Body of pancreas (tissue), 4 donors: ENCODE results near the gene B3GNT9. TPM values are rescaled to one million over a fixed set of nuclear protein-coding genes. Genes with fewer than 3 reads are reported as not detected.
"Not testable (repeated sequence)": the region's sequence is repeated elsewhere in the genome, so short reads cannot be mapped to it uniquely, and the experiment has no call there.

Source experiments
- ATAC-seq: fragments of 150-250 bp; one replicate; pipeline ENCODE4 v1.9.1; 2016
- DNase-seq, 4 donors: peaks; one replicate each; pipeline ENCODE4 v3.0.0-alpha.2; 2019
- H3K27ac ChIP-seq, 4 donors: fragments of 200-600 bp; sonication (generic); 1 replicate in 3 of 4; 2 replicates in 1 of 4; pipeline versions ENCODE4 v1.5.1 to v1.6.1; 2016 to 2019; ENCODE audit warnings: mild to moderate bottlenecking in 1 of 4, mixed read lengths in 1 of 4, moderate library complexity in 1 of 4
- H3K27me3 ChIP-seq, 2 donors: fragments of 200-600 bp; sonication (generic); one replicate each; pipeline ENCODE4 v1.6.0; 2016; ENCODE audit warnings: mild to moderate bottlenecking in 1 of 2
- H3K36me3 ChIP-seq, 2 donors: fragments of 200-600 bp; sonication (generic); replicated peaks in 1 of 2; 2 replicates each; pipeline ENCODE4 v1.5.1; 2016; ENCODE audit warnings: low read depth in 2 of 2; ENCODE audit not compliant: insufficient read depth in 1 of 2
- H3K4me1 ChIP-seq: fragments of 200-600 bp; sonication (generic); one replicate; pipeline ENCODE4 v1.6.0; 2016
- H3K4me3 ChIP-seq, 2 donors: fragments of 200-600 bp; sonication (generic); 1 replicate in 1 of 2; 2 replicates in 1 of 2; pipeline ENCODE4 v1.5.1; 2016 to 2019
- H3K9me3 ChIP-seq, 3 donors: fragments of 200-600 bp; sonication (generic); 1 replicate in 2 of 3; 2 replicates in 1 of 3; pipeline ENCODE4 v1.5.1; 2016
- POLR2A ChIP-seq, 3 donors: fragments of 450-650 bp; IDR thresholded peaks; one replicate each; pipeline ENCODE4 v1.6.1; 2016; ENCODE audit warnings: antibody characterized with exemption in 3 of 3, mild to moderate bottlenecking in 2 of 3
- WGBS, 2 donors: methylation state at CpG; one replicate each; pipeline ENCODE4 v1.1.5; 2017; 5-methylcytosine and 5-hydroxymethylcytosine counted together
- intact Hi-C: fragments of 100-400 bp; cut with DNase I; formaldehyde crosslinking; loops from one replicate; pipeline ENCODE4 v1.15.1; 2023
- total RNA-seq, 2 donors: library from RNA; depleted of rRNA; stranded (reverse); fragments of >200 nt; gene quantifications; one replicate each; pipeline ENCODE4 v1.1.0, GENCODE V29; 2016
- TF ChIP-seq, protein P1 (sequence below), 7 experiments: fragments of 450-650 bp in 4 of 7; fragments of 200-600 bp in 3 of 7; sonication (generic) in 3 of 7; IDR thresholded peaks; one replicate each; pipeline ENCODE4 v1.5.1; 2016 to 2019; ENCODE audit warnings: antibody characterized with exemption in 7 of 7

Gene B3GNT9
- total RNA-seq, 2 donors from 2014 or later, result 8.3 to 9.9 TPM

DNA sequence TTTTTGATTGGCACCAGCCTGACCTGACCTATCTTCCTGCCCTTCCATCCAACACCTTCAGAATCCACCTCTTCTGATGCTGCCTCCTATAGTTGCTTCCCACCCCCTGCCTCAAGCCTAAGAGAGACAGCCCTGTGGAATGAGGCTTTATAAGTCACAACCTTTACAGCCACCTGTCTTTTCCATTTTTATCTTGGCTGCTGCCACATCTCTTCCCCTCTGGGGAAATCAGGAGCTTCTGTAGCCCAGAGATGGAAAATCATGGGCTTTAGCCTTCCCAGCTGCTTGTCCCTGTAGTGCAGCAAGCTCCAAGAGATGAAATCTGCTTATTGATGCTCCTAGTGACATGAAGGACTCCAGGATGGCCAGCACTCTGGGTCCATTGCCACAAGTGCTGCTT, 22.4 kb downstream of the B3GNT9 start:
- TF ChIP-seq, protein P1, sequence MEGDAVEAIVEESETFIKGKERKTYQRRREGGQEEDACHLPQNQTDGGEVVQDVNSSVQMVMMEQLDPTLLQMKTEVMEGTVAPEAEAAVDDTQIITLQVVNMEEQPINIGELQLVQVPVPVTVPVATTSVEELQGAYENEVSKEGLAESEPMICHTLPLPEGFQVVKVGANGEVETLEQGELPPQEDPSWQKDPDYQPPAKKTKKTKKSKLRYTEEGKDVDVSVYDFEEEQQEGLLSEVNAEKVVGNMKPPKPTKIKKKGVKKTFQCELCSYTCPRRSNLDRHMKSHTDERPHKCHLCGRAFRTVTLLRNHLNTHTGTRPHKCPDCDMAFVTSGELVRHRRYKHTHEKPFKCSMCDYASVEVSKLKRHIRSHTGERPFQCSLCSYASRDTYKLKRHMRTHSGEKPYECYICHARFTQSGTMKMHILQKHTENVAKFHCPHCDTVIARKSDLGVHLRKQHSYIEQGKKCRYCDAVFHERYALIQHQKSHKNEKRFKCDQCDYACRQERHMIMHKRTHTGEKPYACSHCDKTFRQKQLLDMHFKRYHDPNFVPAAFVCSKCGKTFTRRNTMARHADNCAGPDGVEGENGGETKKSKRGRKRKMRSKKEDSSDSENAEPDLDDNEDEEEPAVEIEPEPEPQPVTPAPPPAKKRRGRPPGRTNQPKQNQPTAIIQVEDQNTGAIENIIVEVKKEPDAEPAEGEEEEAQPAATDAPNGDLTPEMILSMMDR (IDR thresholded peaks at IDR 0.05), result no peak
- no peak for TF ChIP-seq POLR2A (IDR thresholded peaks at IDR 0.05)
- H3K4me3 ChIP-seq, result no peak overlapping the region
- H3K9me3 ChIP-seq, result no peaks in the 10 kb centered on the region
- intact Hi-C loops, result no loop called here
- no peaks in the 10 kb centered on the region for H3K4me1 ChIP-seq
- ATAC-seq, result no peak
- no peaks in the 10 kb centered on the region for H3K27me3 ChIP-seq
- no peak for DNase-seq
- H3K27ac ChIP-seq, result no peak overlapping the region
- H3K36me3 ChIP-seq, result peaks cover 0 to 13% of the 10 kb centered on the region in 2 donors

DNA sequence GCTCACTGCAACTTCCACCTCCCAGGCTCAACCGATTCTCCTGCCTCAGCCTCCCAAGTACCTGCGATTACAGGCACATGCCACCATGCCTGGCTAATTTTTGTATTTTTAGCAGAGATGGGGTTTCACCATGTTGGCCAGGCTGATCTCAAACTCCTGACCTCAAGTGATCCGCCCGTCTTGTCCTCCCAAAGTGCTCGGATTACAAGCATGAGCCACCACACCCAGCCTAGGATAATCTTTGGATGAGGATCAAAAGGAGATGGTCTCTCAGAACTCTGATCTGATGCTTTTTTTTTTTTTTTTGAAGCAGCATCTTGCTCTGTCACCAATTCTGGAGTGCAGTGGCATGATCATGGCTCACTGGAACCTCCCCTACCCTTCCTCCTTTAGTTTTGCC, 28.0 kb downstream of the B3GNT9 start:
- intact Hi-C loops, H3K36me3 ChIP-seq, H3K4me1 ChIP-seq, H3K27ac ChIP-seq, H3K4me3 ChIP-seq, H3K9me3 ChIP-seq, DNase-seq, ATAC-seq, H3K27me3 ChIP-seq: not testable (repeated sequence)
- WGBS, 2 donors, result 94 to 100% methylated on average over 5 of the region's 5 CpGs

DNA sequence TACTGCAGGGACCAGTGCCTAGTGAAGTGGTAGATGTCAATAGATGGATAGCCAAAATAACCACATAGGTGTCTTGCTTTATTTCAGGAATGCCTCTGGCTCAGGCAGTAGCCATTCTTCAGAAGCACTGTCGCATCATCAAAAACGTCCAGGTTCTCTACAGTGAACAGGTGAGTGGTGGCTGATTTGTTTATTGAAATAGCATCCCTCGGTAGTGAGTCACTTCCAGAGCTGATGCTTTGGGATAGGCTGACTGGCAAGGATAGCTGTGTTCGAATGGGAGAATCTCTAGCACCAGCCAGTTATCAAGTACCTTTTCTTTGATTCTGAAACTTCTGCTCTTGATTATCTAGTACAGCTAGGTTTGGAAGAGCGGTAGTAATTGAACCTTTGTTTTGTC, 30.8 kb downstream of the B3GNT9 start:
- no peak for ATAC-seq
- WGBS, 2 donors, result 76 to 93% methylated on average over 4 to 5 of the region's 5 CpGs
- peaks cover 0 to 9% of the 10 kb centered on the region in 2 donors for H3K36me3 ChIP-seq
- DNase-seq, result no peak
- no peaks in the 10 kb centered on the region for H3K27me3 ChIP-seq
- TF ChIP-seq, protein P1 (IDR thresholded peaks at IDR 0.05), result no peak
- no peak for TF ChIP-seq POLR2A (IDR thresholded peaks at IDR 0.05)
- H3K4me3 ChIP-seq, result no peak overlapping the region
- H3K27ac ChIP-seq, result no peak overlapping the region
- intact Hi-C loops, result no loop called here
- no peaks in the 10 kb centered on the region for H3K9me3 ChIP-seq
- H3K4me1 ChIP-seq, result no peaks in the 10 kb centered on the region

DNA sequence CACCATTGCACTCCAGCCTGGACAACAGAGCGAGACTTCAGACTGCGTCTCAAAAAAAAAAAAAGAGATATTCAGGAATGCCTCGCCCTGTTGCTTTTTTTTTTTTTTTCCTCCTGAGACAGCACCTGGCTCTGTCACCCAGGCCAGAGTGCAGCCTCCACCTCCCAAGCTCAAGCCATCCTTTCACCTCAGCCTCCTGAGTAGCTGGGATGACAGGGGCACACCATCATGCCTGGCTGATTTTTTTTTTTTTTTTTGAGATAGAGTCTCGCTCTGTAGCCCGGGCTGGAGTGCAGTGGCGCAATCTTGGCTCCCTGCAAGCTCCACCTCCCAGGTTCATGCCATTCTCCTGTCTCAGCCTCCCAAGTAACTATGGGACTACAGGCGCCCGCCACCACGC, 33.1 kb downstream of the B3GNT9 start:
- Histone ChIP-seq H3K27me3 (no peaks in the 10 kb centered on the region), H3K27ac (no peak overlapping the region), H3K4me3 (no peak overlapping the region), H3K4me1 (peaks cover 4% of the 10 kb centered on the region), H3K36me3 (peaks cover 0 to 5% of the 10 kb centered on the region in 2 donors), H3K9me3 (no peaks in the 10 kb centered on the region)
- WGBS, 2 donors, result 92 to 96% methylated on average over 8 to 9 of the region's 9 CpGs
- TF ChIP-seq POLR2A (IDR thresholded peaks at IDR 0.05), result no peak
- TF ChIP-seq, protein P1 (IDR thresholded peaks at IDR 0.05), result no peak
- intact Hi-C loops, result no loop called here
- ATAC-seq (no peak), DNase-seq (no peak)

GRCh38 chr16:67116388-67117311, 34.1 kb downstream of the B3GNT9 start:
- DNase-seq, result no peak
- 69 to 80% methylated on average over 12 to 13 of the region's 13 CpGs for WGBS, 2 donors
- H3K27ac ChIP-seq, result no peak overlapping the region
- no peaks in the 10 kb centered on the region for H3K9me3 ChIP-seq
- TF ChIP-seq, protein P1 (IDR thresholded peaks at IDR 0.05), result no peak
- TF ChIP-seq POLR2A (IDR thresholded peaks at IDR 0.05), result no peak
- H3K36me3 ChIP-seq, result no peaks in the 10 kb centered on the region
- H3K4me1 ChIP-seq, result peaks cover 5% of the 10 kb centered on the region
- H3K27me3 ChIP-seq, result no peaks in the 10 kb centered on the region
- no peak overlapping the region for H3K4me3 ChIP-seq
- ATAC-seq, result no peak
- intact Hi-C loops, result no loop called here
